Stimulated activated CD8-positive, alpha-beta memory T cell treated with anti-CD3 and anti-CD28 coated beads, Interleukin-12 subunit alpha, Interleukin-12 subunit beta, amount 100 ng/mL, for 24 hours (primary cell): ENCODE data around the gene BCAS1.

Source experiments
- DNase-seq: peaks from one replicate; pipeline ENCODE4 v3.0.0-alpha.2; 2020; ENCODE audit errors: extremely low read depth

Gene BCAS1

DNA sequence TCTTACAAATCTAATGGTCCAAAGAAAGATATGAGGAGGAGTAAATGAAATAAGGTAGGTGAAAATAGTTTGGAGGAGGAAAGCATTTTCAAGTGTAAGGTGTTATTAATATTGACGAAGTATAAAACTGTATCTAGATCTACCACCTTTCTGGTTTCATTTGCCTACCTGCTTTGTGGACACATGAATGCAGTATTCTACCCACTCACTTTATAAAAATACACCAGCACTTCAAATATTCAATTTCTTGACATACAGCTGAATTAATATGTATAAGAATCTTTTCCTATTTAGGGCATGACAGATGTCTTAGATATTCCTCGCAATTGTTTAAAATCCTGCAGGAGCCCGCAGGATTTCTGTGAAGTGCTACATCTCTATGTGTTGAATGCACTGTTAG, 108.0 kb downstream of the BCAS1 start:
- no peak for DNase-seq

DNA sequence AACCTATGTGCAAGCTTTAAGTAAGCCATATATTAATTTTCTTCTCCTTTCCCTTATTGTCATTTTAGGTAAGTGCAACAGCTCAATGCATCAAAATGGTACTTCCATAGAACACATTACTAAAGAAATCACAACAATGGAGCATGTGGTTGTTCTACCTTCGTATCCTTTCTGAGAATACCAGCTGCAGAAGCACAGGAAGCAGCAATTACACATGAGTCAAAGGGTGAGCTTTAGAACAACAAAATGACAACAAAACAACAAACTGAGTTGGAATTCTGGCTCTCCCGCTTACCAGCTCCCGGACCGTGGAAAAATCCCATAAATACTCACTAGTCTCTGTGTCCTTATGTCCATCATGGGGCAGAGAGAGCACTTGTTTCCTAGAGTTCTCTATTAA, 108.9 kb downstream of the BCAS1 start:
- DNase-seq = no peak

DNA sequence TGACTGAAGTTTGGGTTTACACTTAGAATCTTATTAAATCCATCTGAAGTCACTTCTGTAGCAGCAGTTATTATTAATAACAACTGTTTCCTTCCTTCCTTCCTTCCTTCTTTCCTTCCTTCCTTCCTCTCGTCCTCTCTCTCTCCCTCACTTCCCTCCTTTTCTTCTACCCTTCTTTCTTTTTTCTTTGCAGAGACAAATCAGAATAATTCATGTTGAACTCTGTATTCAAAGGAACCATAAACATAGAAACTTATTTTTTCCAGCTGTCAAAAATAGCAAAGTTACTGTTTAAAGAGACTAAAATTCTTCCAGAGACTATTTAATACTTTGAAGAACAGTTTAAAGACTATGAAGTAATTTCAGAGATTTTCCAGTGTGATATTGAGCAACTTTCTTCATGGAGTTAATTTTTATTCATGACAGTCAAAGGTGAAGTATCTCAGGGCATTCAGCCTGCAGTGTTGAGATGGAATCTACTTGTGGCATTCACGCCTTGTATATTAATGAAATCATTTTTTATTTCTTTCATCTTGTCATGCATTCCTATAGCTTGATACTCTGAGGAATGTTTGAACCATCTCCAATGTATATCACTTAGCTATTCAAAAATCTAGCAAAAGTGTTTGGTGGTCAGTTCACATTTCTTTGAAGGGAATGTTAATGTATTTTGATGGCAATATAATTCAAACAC, 109.7 kb downstream of the BCAS1 start:
- no peak for DNase-seq

DNA sequence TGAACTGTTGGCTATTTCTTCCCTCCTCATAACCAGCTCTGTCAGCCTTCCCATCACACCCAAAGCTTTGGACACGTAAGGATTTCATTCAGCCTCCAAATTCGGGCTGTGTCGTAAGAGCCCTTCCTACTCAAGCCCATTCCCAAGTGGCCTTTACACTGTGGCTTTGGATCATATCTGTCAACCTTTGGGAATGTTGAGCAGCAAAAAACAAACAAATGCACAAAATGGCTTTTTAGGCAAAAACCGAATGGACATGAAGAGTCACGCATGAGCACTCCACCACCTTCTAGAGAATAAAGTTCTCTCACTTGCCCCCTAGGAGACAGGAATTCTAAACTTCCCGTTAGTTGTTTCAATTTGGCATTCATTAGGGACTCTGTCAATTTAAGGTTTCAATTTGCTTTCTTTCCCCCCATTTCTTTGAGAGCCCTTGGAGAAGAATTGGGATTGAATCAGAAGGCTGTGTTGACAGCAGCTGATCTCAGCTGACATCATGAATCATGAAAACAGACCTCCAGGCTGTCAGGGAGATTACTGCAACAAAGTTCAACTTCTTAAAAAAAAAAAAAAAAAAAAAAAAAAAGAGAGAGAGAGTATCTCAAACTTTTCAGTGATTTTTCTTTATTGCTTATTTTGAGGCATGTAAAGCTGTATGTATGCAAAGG, 110.3 kb downstream of the BCAS1 start:
- DNase-seq = no peak

DNA sequence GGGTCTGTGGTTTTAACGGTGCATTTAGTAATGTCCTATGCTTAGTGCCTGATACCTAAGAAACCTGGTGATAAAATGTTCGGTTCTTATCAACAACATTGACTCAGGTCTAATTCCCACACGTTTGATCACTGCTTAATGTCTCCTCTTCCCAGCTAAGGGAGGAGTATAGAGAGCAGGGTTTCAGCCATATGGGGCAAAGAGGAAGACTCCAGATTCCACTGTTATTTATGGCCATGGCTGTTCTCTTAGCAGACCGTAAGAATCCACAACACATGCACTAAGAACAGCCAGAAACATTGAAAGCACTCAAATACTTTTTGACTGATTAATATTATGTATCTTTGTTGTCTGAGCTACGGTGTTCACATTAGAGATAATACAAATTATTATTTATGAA, 112.1 kb downstream of the BCAS1 start:
- no peak for DNase-seq

DNA sequence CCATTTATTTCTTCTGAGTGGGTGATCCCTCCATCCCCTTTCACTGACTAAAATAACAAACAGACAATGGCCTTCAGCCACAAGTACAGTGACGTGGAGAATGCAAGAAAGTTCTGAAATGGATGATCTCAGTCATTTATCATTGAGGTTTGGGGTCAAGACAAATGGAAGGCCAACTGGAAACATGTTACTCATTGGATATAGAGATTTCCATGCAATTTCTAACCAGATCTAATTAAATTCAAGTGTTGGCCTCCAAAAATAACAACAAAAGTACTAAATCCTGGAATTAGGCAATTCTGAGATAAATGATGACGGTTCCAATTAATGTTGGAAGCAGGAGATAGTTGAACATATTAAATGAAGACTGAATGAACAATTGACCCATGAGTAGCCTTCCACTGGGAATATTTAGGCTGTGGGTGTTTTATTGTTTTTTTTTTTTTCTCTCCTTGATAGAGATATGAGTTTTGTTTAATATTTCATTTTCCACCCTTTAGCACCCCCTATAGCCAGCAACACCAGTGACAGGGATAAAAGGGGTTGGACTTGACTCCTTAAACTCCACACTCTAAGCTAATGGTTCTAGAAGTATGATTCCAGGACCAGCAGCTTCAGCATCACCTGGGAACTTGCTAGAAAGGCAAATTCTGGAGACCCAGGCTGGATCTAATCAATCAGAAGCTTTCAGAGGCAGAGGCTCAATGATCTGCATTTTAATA, 112.8 kb downstream of the BCAS1 start:
- DNase-seq = no peak

DNA sequence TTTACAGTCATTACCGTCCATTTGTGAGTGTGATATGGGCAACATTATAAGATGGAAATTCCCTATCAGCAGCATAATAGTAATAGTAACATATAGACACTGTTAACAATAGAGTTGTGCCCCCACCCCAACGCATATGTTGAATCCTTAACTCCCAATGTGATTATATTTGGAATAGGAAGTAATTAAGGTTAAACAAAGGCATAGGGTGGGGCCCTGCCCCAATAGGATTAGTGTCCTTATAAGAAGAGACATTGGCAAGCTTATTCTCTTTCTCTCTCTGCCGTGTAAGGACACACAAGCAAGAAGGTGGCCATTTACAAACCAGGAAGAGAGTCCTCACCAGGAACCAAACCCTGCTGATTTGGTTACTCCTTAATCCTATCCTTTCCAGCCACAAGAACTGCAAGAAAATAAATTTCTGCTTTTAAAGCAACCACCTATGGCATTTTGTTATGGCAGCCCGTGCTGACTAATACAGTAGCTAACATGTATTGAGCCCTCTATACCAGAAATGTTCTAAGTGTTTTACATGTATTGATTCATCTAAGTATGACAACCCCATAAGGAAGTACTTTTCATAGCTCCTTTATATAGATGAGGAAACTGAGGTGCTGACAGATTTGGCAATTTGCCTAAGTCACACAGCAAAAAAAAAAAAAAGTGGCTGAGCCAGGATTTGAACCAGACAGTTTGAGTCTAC, 114.2 kb downstream of the BCAS1 start:
- DNase-seq = no peak

DNA sequence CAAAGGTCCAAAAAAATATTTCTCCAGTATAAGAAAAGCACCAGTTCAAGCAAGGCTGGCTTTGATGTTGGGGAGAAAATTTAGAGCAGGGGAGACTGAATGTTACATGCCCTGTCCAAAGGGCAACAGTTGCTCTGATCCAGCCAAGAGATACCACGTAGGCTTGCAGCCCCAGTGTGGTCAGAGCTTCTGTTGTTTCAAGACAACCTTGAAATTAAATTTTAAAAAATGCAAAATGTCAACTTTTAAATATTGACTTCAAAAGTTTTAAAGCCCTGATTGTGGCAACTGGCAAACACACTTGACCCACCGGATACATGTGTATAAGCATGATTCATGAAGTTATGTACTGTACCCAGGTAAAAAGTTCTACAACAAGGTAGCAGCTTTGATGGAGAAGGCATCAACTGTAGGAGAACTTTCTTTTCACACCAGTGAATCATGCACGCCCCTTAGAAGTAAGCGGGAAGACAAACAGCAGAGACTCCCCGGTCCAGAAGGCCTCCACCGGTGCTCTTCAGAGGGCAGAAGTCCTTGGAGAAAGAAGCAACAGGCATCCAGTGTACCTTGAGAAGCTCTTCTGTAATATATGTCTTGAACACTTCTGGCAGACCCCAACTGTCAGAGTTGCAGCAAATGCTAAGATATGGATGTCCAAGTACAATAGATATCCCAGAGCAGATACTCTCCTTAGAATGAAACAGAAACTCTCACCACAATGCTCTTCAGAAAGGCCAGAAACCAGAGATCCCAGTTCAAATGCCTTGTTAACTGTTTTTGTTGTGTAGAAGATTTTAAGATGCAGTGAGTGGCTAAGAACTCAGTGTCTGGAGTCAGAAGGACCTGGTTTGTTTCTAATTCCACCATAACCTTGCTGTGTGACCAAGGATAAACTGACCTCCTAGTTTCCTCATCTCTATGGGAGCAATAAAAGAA, 115.4 kb downstream of the BCAS1 start:
- no peak for DNase-seq

DNA sequence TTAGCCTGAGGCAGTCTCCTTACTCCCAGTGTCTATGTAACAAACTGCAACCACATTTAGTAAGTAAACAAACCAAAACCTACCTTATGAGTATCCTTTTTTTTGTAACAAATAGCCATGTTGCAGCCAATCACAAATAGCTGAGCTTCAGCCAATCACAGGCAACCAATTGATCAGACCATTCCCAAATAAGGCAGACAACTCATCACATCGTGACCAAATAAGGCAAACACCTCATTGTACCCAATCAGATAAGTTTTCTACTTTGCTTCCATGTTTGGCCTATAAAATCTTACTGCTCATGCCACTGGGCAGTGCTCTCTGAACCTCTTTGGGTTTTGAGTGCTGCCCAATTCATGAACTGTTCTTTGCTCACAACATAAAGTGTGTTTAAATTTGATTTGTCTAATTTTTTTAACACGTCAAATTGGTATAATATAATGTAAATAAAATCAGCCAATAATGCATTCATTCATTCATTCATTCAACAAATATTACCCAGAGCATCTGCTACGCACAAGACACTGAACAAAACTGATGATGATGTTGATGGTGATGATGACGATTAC, 117.8 kb downstream of the BCAS1 start:
- no peak for DNase-seq

DNA sequence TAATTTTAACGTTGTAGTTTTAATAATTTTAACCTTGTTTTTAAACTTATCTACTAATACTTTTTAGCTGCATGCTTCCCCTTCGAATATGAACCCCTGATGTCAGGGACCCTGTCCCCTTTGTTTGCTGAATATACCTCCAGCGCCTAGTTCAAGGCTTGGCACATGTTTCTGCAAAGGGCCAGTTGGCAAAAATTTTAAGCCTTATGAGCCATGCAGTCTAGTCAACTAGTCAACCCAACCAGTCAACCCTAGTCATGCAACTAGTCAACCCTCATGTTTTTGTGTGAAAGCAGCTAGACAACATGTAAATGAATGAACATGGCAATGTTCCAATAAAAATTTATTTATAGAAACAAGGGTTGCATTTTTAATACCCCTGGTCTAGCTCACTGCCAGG, 119.8 kb downstream of the BCAS1 start:
- DNase-seq = no peak

DNA sequence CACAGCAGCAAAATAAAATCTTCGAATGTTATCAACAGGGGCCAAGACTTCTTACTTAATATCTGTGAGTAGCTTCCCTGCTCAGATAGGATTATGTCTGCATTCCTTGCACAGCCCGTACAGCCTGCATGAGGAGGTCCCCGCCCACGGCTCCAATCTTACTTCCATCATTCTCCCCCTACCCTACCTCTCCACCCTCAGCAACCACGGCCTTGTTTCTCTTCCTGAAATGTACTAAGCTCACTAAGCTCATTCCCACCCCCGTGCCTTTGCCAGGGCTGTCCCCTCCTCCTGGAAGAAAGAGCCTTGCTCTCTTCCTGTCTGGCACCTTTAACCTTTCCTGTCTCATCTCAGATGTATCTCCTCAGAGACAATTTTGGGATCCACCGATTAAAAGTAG, 120.4 kb downstream of the BCAS1 start:
- DNase-seq = no peak

DNA sequence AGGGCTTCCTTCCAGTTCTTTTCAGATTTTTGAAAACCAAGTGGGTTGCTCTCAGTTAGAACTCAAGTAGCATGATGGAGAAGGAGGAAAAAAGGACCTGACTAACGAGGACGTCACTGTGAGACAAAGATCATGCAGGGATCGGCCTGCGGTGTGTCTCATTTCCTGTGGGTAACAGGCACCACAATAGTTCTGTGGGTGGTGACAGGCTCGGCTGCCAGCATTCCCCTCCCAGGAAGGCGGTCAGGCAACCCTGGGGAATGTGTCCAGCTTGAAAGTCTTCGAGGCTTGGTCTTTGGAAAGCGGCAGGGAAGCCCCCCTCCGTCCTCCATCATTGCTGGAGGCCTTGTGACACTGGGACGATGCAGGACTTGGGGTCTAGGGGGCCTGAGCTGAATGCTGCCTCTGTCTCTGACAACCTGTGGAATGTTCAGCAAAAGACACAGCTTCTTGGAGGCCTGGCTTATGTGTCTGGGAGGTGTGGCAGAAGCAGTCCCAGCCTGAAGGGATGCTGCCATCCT, 121.0 kb downstream of the BCAS1 start:
- DNase-seq = peak; percentile 36

DNA sequence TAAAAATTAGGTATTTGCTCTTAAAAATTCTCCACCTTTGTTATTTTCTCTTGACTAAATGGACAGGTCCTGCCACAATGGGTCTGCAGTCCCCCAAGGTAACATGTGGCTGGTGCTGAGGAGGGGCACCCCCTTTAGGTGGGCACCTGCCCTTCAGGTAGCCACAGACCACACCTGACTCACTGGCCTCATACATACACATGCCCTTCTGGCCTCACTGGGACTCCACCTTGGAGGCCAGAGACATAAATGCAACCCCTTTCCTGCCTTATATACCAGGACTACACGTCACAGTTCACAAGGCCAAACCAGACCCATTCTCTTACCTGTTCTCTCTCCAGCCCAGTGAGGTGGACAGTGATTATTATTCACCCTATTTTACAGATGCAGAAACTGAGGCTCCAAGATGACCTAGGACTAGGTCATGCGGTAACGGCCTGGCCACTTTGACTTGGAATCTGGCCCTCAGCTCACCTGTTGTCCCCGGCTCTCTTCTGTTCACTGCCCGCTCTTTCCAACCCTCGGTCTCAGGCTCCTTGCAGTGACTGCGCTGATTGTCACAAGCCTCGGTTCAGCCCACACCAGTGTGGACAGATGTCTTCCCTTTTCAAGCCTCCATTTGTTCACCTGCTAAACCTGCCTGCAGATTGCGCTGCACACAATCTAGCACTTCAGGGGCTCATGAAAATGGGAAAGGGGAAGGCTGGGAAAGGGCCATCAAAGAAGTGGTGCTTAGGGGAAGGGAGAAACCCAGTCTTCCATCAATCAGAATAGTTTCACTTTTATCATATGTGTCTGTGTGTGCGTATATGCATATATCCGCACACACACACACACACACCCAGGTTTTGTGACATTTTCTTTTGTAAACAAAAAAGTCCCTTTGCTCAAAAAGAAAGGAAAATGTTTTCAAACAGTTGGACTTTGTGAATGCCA, 121.7 kb downstream of the BCAS1 start:
- no peak for DNase-seq

DNA sequence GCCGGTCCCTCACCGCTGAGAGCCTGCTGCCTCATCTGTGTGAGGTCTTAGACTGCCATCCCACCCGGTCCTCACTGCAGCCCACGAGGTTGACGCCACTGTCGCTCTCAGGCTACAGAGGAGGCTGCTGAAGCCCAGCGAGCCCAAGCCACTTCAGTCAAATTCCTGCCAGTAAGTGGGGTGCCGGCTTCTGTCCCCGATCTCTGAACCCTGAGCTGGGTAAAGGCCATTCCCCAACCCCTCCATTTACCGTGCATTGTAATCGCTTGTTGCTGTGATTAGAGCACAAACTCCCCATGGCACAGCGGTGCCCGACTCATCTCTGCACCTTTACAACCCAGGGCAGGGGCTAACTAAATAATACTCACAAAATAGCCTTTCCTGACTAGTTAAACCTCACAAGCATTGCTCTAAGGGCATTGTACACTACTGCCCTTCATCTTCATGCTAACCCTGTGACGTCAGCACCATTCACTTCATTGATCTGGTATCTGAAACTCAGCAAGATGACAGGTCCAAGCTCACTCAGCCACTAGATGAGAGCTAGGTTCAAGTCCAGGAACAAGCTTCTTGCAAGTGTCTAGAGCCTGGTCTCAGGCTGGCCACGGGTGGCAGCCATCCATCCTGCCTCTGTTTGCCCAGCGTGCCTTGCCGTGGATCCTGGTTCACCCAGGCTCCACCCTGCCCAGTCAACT, 122.7 kb downstream of the BCAS1 start:
- no peak for DNase-seq

DNA sequence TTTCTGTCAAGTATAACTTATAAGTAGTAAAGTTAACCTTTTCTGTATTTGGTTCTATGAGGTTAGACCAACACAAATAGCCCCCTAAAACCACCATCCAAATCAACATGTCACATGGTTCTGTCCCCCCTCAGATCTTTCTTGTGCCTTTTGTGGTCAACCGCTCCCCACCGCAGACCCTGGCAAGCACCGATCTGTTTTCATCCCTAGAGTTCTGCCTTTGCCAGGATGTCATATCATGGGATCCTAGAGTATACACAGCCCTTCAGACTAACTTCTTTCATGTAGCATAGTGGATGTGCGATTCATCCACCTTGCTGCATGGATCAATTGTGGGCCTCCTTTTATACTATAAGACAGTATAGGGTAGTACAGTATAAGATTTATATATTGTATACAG, 124.3 kb downstream of the BCAS1 start:
- DNase-seq = no peak

DNA sequence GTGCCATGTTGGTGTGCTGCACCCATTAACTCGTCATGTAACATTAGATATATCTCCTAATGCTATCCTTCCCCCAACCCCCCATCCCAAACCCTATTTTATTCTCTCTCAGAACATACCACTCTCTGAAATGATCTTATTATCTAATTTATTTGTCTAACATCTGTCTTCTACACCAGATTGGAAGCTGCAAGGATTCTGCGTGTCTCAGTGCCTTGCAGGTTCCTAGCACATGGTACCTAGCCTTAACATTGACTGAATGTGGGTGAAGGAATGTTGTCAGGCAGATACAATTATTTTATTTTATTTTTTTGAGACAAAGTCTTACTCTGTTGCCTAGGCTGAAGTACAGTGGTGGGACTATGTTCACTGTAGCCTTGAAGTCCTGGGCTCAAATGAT, 124.9 kb downstream of the BCAS1 start:
- DNase-seq = no peak

DNA sequence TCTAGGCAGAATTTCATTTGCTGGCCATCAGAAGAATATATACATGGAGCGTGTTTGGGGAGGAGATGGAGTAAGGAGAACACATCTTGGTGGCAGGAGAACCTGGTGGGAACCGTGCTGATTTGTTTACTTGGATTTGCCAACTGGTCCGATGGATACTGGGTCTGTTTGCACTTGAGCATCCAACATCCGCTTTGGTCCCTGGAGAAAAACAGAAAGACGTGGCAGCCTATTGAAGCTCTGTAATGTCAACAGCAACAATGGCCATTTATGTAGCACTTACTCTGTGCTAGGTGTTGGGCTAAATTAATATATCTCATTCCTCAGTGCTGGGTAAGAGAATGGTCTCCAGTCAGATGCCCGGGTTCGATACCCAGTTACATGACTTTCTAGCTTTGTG, 125.6 kb downstream of the BCAS1 start:
- DNase-seq = no peak

DNA sequence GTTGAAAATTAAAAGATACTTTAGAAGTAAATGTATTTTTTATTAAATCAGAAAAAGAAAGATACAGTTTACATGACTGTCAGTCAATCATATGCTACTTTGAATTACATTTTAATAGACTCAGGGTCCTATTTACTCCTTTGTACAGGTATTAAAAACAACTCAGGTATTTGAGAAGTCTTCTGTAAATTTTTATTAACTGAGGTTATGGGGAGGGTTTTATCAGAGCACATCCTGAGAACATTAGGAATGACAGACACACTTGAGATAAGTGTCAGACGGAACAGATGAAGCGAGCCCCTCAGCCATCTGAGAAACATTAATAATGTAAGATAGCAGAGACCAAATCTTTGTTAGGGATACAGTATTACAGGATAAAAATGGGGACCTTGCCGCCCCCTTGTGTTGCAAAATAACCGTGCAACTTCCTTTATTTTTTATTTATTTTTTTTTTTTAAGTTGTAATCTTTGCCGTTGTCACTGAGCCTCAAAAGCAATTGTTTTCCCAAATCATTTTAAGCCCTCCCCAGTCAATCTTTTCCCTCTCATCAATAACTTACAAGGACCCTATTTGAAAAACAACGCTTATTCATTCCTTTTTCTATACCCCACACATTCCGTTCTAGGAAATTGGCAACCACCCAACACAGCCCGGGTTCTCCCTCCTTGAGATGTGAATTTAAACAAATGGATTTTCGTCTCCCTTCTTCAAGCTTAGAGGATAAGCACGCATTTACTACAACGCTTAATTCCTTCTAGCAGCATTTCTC, 126.7 kb downstream of the BCAS1 start:
- no peak for DNase-seq
